Activated T-helper 9 cell treated with anti-CD3 and anti-CD28 coated beads, Interleukin-2, amount 50 U/mL, for 16 hours (primary cell): ENCODE data around the gene GRIN3A.
"Not testable (repeated sequence)": the region's sequence is repeated elsewhere in the genome, so short reads cannot be mapped to it uniquely, and the experiment has no call there.

Experiments used
- DNase-seq: peaks from one replicate; pipeline ENCODE4 v3.0.0-alpha.2; 2020; ENCODE audit warnings: low read depth

The GRIN3A gene

DNA sequence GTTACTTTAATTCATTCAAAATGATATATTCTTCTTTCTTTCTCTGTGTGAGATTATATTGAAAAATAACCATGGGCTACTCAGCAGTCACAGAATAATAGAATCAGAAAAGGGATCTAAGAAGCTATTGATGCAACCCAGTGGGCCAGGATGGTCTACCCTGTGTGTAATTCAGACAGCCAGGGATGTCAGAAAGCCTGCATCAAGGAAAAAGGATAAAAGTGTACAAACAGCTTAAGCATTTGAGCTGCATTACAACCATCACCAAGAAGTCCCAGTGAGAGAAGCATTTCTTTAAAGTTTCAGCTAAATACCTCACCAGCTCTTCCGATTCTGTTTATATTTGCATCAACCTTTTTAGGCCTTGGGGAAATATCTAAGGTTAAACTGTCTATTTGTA is 105.8 kb downstream of the GRIN3A start:
- no peak for DNase-seq

- no peak for DNase-seq
Observed at GRCh38 chr9:101631892-101632291, 106.6 kb downstream of the GRIN3A start.

DNA sequence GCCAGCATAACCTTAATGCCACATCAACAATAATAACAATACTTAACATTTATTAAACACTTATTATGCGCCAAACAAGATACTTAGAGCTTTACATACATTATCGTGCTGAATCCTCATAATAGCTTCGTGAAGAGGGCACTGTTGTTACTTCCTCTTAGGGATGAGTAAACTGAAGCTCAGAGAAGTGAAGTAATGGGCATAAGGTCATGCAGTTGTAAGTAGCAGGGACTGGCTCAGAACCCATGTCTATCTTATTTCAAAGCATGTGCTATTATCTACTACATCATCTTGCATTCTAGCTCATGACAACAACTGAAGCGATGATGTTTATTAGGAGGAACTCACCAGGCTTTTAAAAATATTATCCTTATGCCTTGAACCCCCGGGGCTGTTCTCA is 108.8 kb downstream of the GRIN3A start:
- no peak for DNase-seq

GRCh38 chr9:101628173-101628572 is 110.3 kb downstream of the GRIN3A start:
- no peak for DNase-seq

DNA sequence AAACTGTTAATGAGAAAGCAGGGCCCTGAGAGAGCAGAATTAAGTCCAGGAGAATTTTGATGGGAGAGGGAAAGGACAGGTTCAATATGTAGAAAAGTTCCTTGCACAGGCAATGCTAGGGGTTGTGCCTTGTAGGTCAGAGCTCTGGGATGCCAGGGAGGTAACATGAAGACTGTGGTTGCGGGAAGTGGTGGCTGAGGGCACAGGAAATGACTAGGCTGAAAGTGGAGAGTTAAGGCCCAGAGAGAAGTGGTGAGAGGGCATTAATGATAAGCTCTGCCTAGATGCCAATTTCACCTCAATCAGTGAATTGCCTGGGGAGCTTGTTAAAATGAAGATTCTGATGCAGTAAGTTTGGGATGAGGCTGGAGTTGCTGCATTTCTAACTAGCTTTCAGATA is 112.2 kb downstream of the GRIN3A start:
- DNase-seq = no peak

GRCh38 chr9:101625876-101626275 is 112.6 kb downstream of the GRIN3A start:
- no peak for DNase-seq

DNA sequence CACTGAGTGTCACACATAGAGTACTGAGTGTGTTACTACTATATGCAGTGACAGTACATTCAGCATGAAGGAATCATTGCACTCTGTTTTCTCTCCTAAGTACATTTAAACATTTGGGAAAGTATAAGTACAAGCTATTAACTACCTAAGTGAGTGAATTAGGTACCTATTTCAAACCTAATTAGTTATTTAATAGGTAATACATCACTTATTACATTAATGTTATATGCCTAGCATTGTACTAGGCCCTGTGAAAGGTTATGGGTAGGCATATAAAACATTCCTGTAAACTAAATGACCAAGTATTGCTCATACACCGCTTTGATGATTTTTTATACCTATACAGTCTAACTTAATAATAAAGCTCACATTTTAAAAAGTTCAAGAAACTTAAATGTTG is 118.0 kb downstream of the GRIN3A start:
- DNase-seq = no peak

- DNase-seq = no peak
Observed at GRCh38 chr9:101618698-101619097, 119.7 kb downstream of the GRIN3A start.

- DNase-seq = no peak
Observed at GRCh38 chr9:101605547-101605946, 132.9 kb downstream of the GRIN3A start.

- DNase-seq = no peak
Observed at GRCh38 chr9:101604296-101604695, 134.2 kb downstream of the GRIN3A start.

DNA sequence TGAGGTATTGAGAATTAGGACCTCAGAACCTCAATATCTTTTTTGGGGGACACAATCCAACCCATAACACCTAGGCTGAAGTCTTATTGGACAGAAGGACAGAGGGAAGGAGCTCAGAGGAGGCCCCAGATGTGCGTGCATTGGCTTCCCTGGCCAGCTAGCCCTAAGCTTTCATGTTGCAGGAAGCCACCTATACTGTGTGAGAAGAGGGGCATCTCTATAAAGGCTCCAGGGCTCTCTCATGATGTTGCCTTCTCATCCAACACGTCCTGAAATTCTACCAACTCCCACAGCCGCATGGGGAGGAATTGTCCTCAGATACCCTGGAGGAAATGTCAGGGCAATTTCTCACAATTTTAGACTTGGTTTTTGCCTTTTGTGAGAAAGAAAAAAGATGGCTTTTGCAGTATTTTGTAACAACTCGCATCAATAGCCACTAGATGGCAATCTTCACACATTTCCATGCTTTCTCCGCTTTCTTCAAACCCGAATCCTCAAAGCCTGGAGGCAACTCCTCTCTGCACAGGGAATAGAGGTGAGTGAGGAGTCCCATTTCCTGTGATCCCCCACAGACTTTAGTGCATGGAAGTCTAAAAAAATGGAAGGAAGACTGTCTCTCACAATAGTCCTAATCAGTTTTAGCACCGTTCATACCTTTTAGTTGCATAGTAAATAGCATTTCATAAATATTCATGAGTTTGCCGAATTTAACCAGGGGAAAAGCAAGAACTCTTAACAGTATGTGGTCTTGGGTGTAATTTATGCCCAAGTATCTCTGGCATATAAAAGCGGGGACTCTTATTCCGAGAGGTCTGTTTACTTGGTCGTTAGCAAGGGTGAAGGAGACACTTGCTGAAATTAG is 136.3 kb downstream of the GRIN3A start:
- DNase-seq = no peak

DNA sequence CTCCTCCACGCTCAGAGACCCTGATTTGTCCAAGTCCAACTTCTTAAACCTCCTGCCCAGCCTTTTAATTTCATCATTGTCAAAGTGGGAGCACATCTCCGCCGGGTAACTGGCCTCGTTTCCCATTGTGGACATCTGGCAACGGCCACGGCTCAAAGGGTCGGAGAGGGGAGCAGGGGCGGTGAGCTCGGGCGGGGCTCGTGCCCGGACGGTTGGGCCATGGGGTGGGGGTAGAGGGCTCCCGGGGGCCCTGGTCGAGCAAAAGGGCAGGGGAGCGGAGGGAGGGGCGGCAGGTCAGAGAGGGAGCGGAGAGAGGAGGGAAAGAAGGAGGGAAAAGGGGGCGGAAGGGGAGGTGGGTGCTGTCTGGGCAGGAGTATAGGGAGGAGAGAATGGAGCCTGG is 143.7 kb downstream of the GRIN3A start, which contains the start of gene PPP3R2:
Gene PPP3R2 (minus strand): TSS at position 174 of the 400 bp plus-strand sequence. CDS start 48 bp downstream, at position 126.
- no peak for DNase-seq

GRCh38 chr9:101593345-101593744 is 145.1 kb downstream of the GRIN3A start:
- no peak for DNase-seq

GRCh38 chr9:101592788-101593187 is 145.7 kb downstream of the GRIN3A start:
- no peak for DNase-seq

GRCh38 chr9:101591787-101592446 is 146.5 kb downstream of the GRIN3A start:
- DNase-seq = no peak

DNA sequence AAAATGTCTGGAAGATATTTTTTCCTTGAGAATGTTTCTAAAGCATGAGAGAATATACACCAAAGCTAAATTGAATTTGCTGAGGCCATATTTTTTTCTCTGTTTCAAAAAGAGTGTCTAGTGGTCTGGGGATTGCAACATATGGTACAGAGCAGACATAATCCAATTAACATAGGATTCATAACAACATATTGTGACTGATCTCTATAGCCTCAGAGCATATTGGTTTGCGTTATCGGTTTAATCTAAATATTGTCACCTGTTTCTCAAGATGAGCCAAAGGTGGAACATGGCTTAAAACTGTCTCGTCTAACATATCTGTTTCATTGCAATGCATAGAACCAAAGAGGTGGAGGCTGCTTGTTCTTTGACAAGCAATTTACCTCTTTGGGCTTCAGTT is 147.5 kb downstream of the GRIN3A start:
- no peak for DNase-seq

GRCh38 chr9:101590074-101590473 is 148.4 kb downstream of the GRIN3A start:
- not testable (repeated sequence) for DNase-seq

DNA sequence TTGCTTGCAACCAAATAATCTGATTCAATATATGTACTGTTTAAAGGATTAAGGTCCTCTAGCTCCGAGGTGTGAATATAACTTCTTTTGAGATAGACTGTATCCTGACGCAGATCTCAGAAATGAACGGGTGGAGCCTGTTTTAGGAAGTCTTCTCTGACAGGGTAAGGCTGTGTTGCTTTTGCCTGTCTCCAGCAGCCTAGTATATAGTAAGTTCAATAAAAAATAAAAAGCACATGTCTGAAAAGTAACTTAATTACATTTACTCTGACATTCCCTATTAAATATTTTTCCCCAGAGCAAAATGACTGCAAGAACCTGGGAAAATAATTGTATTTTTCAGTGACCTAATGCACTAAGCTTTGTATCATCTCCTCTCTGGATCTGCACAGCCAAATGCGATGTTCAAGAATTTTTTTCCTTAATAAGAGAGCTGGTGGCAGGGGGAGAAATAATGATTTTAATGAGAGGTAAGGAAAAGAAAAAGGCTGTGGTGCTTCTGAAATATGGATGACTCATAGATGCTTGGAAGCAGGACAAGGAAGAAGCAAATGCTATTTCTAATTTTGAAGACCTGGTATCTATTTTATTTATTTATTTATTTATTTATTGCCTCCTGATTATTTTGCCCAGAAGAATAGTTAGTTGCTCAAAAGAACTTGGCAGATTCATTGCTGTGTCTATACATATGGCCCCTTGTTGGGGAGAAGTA is 151.0 kb downstream of the GRIN3A start:
- DNase-seq = no peak

DNA sequence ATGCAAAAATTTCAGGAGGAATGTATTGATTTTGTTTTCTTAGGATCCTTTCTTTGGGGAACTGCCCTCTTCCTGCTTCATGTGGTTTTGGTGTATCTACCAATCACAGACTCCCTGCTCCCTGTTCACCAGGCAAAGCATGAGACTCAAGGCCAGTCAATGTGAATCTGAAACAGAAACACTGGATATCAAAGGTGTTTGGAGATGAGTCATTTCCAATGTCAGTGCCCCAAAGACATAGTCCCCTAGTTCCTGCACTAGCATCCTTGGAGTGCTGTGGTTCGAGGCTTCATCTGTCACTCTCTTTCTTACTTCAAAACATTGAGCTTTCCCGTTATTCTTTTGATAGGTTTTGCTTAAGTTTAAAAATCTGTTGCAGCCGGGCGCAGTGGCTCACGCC is 151.8 kb downstream of the GRIN3A start:
- DNase-seq = no peak

- no peak for DNase-seq
Observed at GRCh38 chr9:101585740-101586139, 152.7 kb downstream of the GRIN3A start.

GRCh38 chr9:101582553-101582952 is 155.9 kb downstream of the GRIN3A start:
- DNase-seq = no peak

DNA sequence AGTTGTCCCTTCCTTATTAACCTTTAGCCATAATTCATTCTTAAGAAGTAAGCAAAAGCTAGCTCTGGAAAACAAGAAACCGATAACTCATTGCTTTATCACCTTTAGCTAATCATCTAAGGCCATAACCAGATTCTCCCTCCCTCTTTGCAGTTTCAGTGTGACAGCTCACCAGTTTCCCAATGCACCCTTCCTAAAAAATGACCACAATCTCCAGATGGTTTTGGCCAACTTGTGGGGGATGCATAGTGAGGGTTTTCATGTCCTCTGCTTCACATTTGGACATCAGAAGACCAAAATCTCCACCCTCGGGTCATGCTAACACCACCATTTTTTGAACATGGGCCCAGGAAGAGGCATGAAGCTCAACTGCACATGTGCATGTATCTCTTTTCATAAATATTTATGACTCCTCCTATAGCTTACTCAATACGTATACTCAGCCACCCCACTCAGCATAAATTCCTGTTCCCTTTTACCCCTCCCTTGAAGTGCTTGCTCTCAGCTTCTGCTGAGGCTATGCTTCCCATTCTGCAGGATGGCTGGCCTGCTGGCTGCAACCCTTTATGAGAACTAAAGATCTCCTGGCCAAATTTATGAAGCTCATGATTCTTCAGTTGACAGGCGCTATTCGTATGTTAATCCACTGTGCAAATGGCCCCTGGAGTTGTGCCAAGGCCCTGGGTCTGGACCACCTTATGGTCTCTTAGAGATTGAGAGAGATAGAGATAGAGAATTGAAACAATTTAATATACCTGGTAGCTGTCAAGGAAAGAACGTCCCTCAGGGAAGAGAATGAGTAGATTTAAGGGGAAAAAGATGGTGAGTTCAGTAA is 158.5 kb downstream of the GRIN3A start:
- no peak for DNase-seq
